NCI-H226 (cell line): ENCODE measurements around the gene HLTF.
A peak's percentile ranks its signal among the peaks of the same experiment; 100 is the strongest.

Source experiments
- DNase-seq: peaks from one replicate; pipeline ENCODE4 v3.0.0-alpha.2; 2015

HLTF gene

GRCh38 chr3:149081772-149082171, 4.6 kb downstream of the HLTF start:
- DNase-seq, result no peak

- peak; percentile 24 for DNase-seq
Measured at GRCh38 chr3:149080699-149081091, 5.6 kb downstream of the HLTF start.

- DNase-seq, result peak; percentile 70
Measured at GRCh38 chr3:149080011-149080698, 6.2 kb downstream of the HLTF start.

- no peak for DNase-seq
Measured at GRCh38 chr3:149077628-149078027, 8.7 kb downstream of the HLTF start.

GRCh38 chr3:149067883-149068282, 18.4 kb downstream of the HLTF start:
- DNase-seq, result no peak

GRCh38 chr3:149061776-149062175, 24.6 kb downstream of the HLTF start:
- DNase-seq, result no peak

- no peak for DNase-seq
Measured at GRCh38 chr3:149058602-149059001, 27.7 kb downstream of the HLTF start.

GRCh38 chr3:149058198-149058597, 28.1 kb downstream of the HLTF start:
- DNase-seq, result no peak

- no peak for DNase-seq
Measured at GRCh38 chr3:149055575-149055974, 30.8 kb downstream of the HLTF start.

GRCh38 chr3:149044339-149045083, 41.8 kb downstream of the HLTF start:
- no peak for DNase-seq

GRCh38 chr3:149042789-149043386, 43.4 kb downstream of the HLTF start:
- DNase-seq, result no peak

GRCh38 chr3:149038322-149038721, 48.0 kb downstream of the HLTF start:
- DNase-seq, result no peak

GRCh38 chr3:149037684-149038083, 48.6 kb downstream of the HLTF start:
- DNase-seq, result no peak

- no peak for DNase-seq
Measured at GRCh38 chr3:149031096-149031495, 55.2 kb downstream of the HLTF start.

GRCh38 chr3:149026718-149027117, 59.6 kb downstream of the HLTF start:
- DNase-seq, result no peak

GRCh38 chr3:149023951-149024350, 62.4 kb downstream of the HLTF start:
- no peak for DNase-seq

GRCh38 chr3:149021830-149022229, 64.5 kb downstream of the HLTF start:
- DNase-seq, result no peak

- no peak for DNase-seq
Measured at GRCh38 chr3:149020839-149021252, 65.5 kb downstream of the HLTF start.

- no peak for DNase-seq
Measured at GRCh38 chr3:149020196-149020838, 66.0 kb downstream of the HLTF start.

GRCh38 chr3:149019580-149019979, 66.8 kb downstream of the HLTF start:
- DNase-seq, result no peak

- DNase-seq, result peak; percentile 18
Measured at GRCh38 chr3:149018247-149018646, 68.1 kb downstream of the HLTF start.

GRCh38 chr3:149016669-149017541, 69.4 kb downstream of the HLTF start:
- DNase-seq, result peak; percentile 64

- no peak for DNase-seq
Measured at GRCh38 chr3:149016242-149016641, 70.1 kb downstream of the HLTF start.
